Panc1 (cell line): ENCODE data around the gene LOXL1.

Source experiments
- CTCF ChIP-seq: fragments of 450-650 bp; IDR thresholded peaks from 2 replicates; pipeline ENCODE4 v1.5.1; 2017; ENCODE audit warnings: mild to moderate bottlenecking
- SIN3A ChIP-seq: IDR thresholded peaks from 2 replicates; pipeline ENCODE4 v1.6.1; 2012; ENCODE audit warnings: low read depth, mild to moderate bottlenecking, low read length, moderate library complexity, borderline replicate concordance; ENCODE audit not compliant: insufficient read depth

- TF ChIP-seq CTCF (no peak), SIN3A (no peak)
These were observed 26.8 kb upstream of the LOXL1 start for GRCh38 chr15:73899197-73900094.
